Ovary (tissue), 3 donors: Measurements from ENCODE around the gene KRT6A.

Experiments
- POLR2A ChIP-seq: fragments of 450-650 bp; IDR thresholded peaks from one replicate; pipeline ENCODE4 v1.6.1; 2017; ENCODE audit warnings: antibody characterized with exemption, mild to moderate bottlenecking, moderate library complexity
- TF ChIP-seq, protein P1 (sequence below), 3 donors: fragments of 450-650 bp in 2 of 3; fragments of 200-600 bp in 1 of 3; IDR thresholded peaks; one replicate each; pipeline versions ENCODE4 v1.5.1 to v1.8.0; 2016 to 2022; ENCODE audit warnings: antibody characterized with exemption in 3 of 3, mild to moderate bottlenecking in 1 of 3
- donor health status: DM: no; HTN: no; CAD: no.

DNA sequence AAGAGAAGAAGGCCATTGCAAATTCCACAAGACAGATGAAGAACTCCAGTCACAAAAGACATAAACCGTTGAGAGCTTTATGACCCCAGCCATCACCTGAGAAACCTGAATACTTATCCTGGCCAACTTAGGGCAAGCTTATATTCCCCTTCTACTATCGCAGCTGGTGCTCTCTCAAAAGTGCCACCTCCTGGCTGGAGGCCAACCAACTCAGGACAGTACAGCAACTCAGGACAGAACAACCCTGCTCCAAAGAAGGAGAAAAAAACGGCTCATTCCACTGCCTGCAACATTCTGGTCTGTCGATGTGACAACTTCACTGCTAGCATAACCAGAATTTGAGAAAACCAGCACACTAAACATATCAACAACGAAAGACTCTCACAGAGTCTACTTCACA lies 31.4 kb downstream of the KRT6A start:
- TF ChIP-seq POLR2A: no peak
- TF ChIP-seq, protein P1, sequence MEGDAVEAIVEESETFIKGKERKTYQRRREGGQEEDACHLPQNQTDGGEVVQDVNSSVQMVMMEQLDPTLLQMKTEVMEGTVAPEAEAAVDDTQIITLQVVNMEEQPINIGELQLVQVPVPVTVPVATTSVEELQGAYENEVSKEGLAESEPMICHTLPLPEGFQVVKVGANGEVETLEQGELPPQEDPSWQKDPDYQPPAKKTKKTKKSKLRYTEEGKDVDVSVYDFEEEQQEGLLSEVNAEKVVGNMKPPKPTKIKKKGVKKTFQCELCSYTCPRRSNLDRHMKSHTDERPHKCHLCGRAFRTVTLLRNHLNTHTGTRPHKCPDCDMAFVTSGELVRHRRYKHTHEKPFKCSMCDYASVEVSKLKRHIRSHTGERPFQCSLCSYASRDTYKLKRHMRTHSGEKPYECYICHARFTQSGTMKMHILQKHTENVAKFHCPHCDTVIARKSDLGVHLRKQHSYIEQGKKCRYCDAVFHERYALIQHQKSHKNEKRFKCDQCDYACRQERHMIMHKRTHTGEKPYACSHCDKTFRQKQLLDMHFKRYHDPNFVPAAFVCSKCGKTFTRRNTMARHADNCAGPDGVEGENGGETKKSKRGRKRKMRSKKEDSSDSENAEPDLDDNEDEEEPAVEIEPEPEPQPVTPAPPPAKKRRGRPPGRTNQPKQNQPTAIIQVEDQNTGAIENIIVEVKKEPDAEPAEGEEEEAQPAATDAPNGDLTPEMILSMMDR (IDR thresholded peaks at IDR 0.05): no peak
